ENCODE results near the gene NDUFAF3.

GRCh38 chr3:49022688-49023171 is 809 bp downstream of the NDUFAF3 start:
- TF ChIP-seq YY1 (IDR thresholded peaks at IDR 0.05; ENCODE audit: low read depth) (no peak), CEBPB (IDR thresholded peaks at IDR 0.05) (no peak), MAX (IDR thresholded peaks at IDR 0.05) (no peak), TAF1 (IDR thresholded peaks at IDR 0.05; ENCODE audit: low read depth) (no peak)
- TF ChIP-seq, protein P1, sequence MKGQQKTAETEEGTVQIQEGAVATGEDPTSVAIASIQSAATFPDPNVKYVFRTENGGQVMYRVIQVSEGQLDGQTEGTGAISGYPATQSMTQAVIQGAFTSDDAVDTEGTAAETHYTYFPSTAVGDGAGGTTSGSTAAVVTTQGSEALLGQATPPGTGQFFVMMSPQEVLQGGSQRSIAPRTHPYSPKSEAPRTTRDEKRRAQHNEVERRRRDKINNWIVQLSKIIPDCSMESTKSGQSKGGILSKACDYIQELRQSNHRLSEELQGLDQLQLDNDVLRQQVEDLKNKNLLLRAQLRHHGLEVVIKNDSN (IDR thresholded peaks at IDR 0.05) = no peak
- TF ChIP-seq, protein P2, sequence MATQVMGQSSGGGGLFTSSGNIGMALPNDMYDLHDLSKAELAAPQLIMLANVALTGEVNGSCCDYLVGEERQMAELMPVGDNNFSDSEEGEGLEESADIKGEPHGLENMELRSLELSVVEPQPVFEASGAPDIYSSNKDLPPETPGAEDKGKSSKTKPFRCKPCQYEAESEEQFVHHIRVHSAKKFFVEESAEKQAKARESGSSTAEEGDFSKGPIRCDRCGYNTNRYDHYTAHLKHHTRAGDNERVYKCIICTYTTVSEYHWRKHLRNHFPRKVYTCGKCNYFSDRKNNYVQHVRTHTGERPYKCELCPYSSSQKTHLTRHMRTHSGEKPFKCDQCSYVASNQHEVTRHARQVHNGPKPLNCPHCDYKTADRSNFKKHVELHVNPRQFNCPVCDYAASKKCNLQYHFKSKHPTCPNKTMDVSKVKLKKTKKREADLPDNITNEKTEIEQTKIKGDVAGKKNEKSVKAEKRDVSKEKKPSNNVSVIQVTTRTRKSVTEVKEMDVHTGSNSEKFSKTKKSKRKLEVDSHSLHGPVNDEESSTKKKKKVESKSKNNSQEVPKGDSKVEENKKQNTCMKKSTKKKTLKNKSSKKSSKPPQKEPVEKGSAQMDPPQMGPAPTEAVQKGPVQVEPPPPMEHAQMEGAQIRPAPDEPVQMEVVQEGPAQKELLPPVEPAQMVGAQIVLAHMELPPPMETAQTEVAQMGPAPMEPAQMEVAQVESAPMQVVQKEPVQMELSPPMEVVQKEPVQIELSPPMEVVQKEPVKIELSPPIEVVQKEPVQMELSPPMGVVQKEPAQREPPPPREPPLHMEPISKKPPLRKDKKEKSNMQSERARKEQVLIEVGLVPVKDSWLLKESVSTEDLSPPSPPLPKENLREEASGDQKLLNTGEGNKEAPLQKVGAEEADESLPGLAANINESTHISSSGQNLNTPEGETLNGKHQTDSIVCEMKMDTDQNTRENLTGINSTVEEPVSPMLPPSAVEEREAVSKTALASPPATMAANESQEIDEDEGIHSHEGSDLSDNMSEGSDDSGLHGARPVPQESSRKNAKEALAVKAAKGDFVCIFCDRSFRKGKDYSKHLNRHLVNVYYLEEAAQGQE (IDR thresholded peaks at IDR 0.05; ENCODE audit: low read depth) = no peak
